Panc1 (cell line): ENCODE measurements around the gene SBK2.
"Not testable (repeated sequence)": the region's sequence is repeated elsewhere in the genome, so short reads cannot be mapped to it uniquely, and the experiment has no call there.

Experiments
- POLR2AphosphoS5 ChIP-seq: IDR thresholded peaks from 2 replicates; pipeline ENCODE4 v1.6.1; 2012; ENCODE audit warnings: mild to moderate bottlenecking, low read depth, low read length, moderate library complexity
- SIN3A ChIP-seq: IDR thresholded peaks from 2 replicates; pipeline ENCODE4 v1.6.1; 2012; ENCODE audit warnings: low read depth, mild to moderate bottlenecking, low read length, moderate library complexity, borderline replicate concordance; ENCODE audit not compliant: insufficient read depth
- TCF7L2 ChIP-seq: IDR thresholded peaks from 2 replicates; pipeline ENCODE4 v1.6.1; 2011; ENCODE audit warnings: mild to moderate bottlenecking, low read depth, low read length, inconsistent platforms
- TF ChIP-seq, protein P1 (sequence below): fragments of 450-650 bp; IDR thresholded peaks from 2 replicates; pipeline ENCODE4 v1.5.1; 2017; ENCODE audit warnings: mild to moderate bottlenecking

DNA sequence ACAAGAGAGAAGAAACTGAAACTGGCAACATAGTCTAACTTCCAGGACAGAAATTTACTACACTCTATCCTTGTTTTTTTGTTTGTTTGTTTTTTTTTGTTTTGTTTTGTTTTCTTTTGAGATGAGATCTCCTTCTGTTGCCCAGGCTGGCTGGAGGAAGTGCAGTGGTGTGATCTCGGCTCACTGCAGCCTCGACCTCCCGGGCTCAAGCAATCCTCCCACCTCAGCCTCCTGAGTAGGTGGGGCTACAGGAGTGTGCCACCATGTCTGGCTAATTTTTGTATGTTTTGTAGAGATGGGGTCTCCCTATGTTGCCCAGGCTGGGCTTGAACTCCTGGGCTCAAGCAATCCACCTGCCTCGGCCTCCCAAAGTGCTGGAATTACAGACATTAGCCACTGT is 45.4 kb upstream of the SBK2 start:
- TF ChIP-seq, protein P1, sequence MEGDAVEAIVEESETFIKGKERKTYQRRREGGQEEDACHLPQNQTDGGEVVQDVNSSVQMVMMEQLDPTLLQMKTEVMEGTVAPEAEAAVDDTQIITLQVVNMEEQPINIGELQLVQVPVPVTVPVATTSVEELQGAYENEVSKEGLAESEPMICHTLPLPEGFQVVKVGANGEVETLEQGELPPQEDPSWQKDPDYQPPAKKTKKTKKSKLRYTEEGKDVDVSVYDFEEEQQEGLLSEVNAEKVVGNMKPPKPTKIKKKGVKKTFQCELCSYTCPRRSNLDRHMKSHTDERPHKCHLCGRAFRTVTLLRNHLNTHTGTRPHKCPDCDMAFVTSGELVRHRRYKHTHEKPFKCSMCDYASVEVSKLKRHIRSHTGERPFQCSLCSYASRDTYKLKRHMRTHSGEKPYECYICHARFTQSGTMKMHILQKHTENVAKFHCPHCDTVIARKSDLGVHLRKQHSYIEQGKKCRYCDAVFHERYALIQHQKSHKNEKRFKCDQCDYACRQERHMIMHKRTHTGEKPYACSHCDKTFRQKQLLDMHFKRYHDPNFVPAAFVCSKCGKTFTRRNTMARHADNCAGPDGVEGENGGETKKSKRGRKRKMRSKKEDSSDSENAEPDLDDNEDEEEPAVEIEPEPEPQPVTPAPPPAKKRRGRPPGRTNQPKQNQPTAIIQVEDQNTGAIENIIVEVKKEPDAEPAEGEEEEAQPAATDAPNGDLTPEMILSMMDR, result not testable (repeated sequence)
- TF ChIP-seq SIN3A, POLR2AphosphoS5, TCF7L2: not testable (repeated sequence)
